ENCODE data around the gene ZSCAN2.
A peak's percentile ranks its signal among the peaks of the same experiment; 100 is the strongest.

ZSCAN2 gene

DNA sequence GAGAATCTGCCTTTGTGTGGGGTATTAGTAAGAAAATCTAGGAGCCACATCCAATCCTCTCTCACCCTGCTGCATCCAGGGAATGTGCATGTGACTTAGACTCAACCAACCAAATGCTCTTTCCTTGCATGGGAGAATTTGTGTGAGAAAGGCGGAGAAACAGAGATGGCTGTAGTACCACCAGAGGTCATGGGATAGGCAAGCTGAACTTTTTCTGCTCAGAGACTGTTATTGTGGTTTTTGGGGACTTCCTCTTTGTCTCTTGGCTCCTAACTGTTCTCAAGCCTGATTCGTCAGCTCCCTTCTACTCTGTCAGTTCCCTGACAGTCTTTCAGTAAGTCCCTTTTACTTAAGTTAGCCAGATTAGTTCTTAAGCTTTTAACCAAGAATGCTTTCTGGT is 2.6 kb upstream of the ZSCAN2 start:
- DNase-seq, result no peak

DNA sequence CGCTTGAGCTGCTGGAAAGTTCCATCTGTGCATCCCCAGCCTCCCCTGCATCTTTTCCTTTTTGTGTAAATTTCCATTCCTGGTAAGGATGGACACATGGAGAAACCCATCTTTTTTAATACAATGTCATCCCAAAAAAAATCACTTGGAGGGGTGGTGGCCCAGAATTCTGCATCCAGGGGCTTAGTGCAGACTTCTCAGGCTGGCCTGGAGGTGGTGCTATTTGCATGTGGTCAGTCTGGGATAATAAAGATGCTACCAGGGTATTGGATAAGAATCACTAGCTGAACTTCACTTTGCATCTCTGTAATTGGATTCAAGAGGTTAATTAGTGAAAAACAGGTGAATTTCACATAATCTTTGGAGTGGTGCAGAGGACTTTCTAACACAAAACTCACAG is 1.8 kb upstream of the ZSCAN2 start:
- no peak for DNase-seq

DNA sequence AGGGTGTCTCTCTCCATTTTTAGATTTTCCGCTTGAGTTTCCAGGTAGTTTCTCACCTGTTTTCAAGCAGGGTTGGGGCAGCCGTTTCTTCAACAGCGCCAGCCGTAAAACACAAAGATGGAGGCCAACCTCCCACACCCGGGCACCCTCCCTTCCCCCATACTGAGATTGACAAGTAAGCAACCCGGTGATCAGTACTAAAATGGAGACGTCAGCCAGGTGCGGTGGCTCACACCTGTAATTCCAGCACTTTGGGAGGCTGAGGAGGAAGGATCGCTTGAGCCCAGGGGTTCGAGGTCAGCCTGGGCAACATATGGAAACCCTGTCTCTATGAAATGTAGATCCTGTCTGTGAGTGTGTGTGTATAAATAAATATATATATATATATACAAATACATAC is 903 bp upstream of the ZSCAN2 start:
- DNase-seq, result no peak

DNA sequence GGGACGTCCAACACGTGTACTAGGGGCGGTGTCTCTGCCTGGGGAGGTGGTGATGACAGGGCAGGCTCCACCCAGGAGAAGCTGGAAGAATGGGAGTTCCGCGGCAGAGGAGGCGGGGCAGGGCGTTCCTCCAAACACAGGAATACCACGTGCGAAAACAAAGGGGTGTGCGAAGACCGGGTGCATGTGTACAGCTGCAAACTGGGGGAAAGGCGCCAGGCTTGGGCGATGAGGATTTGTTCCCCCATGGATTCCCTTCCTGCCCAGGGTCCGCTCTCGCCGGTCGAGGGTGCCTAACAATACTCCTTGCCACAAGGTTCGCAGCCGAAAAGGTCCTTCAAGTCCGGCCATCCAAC is 500 bp upstream of the ZSCAN2 start:
- DNase-seq, result peak; percentile 93

DNA sequence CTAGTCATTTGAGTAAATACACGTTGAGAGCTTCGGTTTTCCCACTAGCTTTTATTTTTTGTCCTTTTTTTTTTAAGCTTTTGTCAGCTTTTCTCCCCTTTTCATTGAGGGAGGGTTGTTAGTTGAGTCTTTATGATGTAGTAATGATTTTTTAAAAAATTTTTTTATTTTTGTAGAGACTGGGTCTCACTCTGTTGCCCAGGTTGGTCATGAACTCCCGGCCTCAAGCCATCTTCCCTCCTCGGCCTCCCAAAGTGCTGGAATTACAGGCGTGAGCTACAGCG is 688 bp downstream of the ZSCAN2 start:
- DNase-seq, result no peak

DNA sequence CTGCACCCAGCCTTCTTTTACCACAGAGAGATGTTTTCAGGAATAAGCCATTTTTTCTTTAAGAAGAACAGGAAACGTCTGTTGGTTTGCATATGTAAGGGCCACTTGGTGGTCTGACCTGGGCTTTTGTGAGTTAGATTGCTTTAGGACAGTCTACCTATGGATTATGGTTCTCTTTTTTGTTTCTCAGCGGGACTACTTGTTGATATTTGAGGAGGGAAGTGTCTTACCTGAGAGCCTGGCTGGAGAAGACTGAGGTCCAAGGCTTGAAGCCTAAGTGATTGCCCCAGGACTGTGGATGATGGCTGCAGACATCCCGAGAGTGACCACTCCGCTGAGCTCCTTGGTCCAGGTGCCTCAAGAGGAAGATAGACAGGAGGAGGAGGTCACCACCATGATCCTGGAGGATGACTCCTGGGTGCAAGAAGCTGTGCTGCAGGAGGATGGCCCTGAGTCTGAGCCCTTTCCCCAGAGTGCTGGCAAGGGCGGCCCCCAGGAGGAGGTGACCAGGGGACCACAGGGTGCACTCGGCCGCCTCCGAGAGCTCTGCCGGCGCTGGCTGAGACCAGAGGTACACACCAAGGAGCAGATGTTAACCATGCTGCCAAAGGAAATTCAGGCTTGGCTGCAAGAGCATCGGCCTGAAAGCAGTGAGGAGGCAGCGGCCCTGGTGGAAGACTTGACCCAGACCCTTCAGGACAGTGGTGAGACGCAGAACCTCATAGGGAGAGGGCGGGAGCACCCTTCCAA is 3.0 kb downstream of the ZSCAN2 start:
- no peak for DNase-seq

DNA sequence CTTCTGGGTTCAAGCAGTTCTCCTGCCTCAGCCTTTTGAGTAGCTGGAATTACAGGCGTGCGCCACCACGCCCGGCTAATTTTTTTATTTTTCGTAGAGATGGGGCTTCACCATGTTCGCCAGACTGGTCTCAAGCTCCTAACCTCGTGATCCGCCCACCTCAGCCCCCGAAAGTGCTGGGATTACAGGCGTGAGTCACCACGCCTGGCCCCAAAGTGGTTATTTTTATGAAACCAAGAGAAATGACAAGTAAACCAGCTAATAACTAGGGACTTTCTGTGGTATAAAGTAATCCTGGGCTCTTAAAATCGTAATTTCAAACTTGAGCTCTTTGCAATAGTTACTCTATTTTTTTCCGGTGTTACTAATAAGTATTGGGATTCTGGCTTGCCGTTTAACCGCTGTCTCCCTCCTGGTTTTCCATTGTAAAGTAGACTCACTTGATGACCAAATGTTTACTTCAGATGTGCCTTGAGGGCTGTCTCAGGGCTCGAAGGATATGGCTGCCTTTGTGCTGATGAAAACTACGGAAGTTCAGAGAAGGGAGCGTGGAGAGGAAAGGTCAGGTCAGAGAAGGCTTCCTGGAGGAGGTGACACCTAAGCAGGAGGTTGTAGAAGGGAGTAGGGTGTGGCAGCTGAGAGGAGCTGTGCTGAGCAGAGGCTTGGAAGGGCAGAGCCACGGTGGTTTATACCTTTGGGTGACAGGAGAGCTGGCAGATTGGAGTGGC is 4.2 kb downstream of the ZSCAN2 start:
- no peak for DNase-seq

DNA sequence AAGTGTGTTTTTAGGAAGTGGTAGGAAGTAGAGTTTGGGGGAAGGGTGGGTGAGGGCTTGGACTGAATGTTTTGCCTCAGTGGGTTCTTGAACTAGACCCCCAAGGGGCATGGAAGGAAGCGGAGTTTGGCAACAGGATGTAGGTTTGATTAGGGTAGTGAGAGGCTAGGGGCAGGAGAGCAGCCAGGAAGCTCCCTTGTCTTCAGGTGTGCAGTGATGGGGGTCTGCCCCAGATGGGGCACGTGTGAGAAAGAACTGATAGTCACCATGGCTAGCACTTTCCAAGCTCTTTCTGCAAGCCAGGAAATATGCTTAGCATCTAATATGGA is 4.7 kb downstream of the ZSCAN2 start:
- no peak for DNase-seq

DNA sequence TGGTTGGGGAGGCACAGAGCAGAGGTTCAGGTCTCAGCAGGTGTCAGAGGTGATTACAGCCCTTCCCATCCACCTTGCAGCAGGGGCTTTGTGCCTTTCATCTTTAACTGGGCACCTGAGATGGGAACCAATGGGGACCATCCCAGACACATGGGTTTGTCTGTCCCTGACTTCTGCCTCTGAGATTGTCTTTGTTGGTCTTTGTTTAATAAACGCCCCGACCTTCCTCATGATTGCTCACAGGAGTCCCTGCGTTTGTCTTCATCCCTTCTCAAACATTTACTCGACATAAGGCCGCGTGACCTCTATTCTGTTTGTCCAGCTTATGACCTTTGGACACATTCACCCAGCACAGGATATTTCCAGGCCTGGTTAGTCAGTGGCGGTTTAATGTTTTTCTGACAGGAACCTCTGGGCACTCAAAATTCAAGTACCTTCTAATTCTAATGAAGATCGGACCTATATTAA is 5.9 kb downstream of the ZSCAN2 start:
- DNase-seq, result no peak

DNA sequence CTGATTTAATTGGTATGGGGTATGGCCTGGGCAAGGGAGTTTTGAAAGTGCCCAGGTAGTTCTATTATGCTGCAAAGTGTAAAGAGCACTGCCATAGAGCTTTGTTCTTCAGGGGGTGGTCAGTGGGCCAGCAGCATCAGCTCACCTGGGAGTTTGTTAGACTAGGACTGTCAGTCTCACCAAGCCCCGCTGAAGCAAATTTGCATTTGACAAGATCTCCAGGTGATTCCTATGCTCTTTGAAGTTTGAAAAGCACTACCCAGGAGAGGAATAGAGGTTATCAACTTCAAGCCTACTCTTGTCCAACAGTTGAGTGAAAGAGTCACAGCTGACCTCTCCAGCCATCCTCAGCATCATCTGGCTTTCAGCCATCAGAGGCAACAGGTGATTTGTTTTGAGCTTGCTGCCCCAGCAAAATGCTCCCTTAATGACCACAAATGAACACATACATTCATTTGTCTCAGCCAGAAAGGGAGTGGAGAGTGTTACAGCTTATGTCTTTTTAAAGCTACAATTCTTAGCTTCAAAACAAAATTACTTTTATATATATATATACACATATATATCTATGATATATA is 8.0 kb downstream of the ZSCAN2 start:
- no peak for DNase-seq

DNA sequence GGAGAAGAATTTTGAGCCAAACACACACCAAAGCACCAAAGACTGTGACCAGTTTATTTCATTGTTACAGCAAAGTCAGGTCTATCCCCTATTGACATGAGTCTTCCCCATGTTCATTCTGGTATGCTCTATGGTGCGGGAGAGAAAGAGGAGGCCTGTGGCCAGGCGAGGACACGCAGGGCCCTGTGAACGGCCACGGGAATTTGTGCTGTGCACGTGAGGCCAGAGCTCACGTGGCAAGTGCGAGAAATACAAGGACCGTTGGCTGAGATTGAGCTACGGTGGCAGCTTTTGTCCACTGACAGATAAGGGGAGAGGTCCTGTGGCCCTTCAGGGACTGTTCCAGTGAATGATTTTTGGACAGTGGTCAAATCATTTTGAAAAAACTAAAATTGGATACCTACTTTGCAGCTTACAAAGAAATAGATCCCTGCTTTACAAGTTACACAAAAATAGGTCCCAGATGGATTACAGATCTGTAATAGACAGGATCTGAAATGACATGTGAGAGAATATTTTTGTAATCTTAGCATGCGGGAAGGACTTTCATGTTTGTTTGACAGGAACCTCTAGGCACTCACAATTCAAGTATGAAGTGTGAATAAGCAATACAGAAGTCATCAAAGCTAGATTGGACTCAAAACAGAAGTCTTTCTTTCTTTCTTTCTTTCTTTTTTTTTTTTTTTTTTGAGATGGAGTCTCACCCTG is 9.2 kb downstream of the ZSCAN2 start:
- no peak for DNase-seq

DNA sequence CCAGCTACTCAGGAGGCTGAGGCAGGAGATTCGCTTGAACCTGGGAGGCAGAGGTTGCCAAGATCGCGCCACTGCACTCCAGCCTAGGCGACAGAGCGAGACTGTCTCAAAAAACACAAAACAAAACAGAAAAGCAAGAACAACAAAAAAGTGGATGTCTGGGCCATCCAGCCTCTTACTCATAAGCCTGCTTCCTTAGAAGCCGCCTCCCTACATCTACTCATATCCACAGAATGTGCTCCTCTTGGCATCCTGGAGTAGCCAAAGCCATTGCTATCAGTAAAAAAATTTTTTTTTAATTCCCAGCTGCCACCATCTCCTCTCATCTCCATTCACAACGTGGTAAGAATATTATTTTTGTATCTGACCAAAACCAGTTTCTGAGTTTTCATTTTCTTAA is 10.8 kb downstream of the ZSCAN2 start:
- DNase-seq, result no peak

DNA sequence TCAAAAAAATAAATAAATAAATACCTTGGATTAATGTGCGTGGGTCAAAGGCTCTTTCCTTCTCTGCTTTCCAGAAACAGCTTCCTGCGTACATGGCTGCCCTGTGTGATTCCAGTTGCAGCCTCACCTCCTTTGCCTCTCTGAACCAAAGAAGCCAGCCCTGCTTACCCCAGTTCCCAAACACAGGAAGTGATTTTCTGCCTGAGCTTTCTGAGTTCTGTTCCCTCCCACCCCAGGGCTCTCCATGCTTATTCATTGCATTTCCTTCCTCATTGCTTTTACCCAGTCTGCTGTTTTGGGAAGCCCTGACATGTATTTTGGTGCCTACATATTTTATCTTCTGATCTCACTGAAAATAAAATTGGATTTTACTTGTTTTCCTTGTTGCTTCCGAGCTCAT is 15.4 kb downstream of the ZSCAN2 start:
- no peak for DNase-seq

DNA sequence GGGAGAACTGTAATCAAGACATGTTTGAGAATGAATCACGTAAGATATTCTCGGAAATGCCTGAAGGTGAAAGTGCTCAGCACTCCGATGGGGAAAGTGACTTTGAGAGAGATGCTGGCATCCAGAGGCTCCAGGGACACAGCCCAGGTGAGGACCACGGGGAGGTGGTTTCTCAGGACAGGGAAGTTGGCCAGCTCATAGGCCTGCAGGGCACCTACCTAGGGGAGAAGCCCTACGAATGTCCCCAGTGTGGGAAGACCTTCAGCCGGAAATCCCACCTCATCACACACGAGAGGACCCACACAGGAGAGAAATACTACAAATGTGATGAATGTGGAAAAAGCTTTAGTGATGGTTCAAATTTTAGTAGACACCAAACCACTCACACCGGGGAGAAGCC is 19.8 kb downstream of the ZSCAN2 start:
- DNase-seq, result no peak

DNA sequence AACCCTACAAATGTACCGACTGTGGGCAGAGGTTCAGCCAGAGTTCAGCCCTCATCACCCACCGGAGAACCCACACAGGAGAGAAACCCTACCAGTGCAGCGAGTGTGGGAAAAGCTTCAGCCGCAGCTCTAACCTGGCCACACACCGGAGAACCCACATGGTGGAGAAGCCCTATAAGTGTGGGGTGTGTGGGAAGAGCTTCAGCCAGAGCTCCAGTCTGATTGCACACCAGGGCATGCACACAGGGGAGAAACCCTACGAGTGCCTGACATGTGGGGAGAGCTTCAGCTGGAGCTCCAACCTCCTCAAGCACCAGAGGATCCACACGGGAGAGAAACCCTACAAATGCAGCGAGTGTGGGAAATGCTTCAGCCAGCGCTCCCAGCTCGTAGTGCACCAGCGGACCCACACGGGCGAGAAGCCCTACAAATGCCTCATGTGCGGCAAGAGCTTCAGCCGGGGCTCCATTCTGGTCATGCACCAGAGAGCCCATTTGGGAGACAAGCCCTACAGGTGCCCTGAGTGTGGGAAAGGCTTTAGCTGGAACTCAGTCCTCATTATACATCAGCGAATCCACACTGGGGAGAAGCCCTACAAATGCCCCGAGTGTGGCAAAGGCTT is 20.7 kb downstream of the ZSCAN2 start:
- no peak for DNase-seq

DNA sequence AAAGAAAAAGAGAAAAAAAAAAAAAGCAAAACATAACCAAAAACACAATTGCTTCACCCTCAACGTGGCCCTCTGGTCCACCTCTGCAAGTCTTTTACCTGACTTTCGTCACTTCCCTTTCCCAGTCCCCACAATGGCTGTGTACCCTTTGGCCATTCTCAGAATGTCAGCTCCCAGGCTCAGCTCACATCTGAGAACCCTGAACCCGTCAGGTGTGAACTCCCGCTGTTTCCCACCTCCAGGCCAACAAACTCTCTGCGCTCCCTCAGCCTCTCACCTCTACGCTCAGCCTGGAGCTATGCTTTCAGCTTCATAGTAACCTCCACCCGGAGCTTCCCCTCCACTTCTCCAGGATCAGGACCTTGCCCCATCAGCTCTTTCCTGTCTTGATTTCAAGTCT is 23.6 kb downstream of the ZSCAN2 start:
- no peak for DNase-seq

DNA sequence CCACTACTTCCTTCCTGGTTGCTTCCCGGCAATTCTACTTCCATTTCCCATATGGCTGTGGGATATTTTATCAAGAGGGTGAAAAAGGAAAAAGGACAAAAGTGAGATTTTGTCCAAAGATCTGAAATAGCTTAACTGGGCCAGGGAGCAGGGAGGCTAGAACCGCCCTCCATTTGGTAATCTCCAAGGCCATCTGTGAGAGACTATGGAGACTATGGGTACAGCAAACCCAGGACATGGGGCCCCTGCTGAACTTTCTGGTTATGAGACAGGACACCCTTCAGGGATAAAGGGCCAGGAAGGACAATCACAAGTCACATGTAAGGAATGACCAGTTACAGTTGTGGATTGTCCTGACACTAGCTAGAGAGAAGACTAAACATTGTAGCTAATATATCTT is 24.3 kb downstream of the ZSCAN2 start:
- DNase-seq, result no peak

DNA sequence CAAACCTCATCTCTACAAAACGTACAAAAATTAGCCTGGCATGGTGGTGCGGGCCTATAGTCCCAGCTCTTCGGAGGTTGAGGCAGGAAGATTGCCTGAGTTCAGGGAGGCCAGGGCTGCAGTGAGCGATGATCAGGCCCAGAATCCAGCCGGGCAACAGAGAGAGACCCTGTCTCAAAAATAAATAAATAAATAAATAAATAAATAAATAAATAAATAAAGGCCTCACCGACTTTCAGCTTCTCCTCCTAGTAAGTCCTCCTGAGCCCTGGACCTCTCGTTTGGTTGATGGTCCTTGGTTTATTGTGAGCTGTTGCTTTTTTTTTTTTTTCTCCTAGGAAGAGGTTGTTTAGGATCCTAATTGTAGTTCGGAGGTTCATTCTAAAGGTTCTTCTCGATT is 28.2 kb downstream of the ZSCAN2 start:
- no peak for DNase-seq

DNA sequence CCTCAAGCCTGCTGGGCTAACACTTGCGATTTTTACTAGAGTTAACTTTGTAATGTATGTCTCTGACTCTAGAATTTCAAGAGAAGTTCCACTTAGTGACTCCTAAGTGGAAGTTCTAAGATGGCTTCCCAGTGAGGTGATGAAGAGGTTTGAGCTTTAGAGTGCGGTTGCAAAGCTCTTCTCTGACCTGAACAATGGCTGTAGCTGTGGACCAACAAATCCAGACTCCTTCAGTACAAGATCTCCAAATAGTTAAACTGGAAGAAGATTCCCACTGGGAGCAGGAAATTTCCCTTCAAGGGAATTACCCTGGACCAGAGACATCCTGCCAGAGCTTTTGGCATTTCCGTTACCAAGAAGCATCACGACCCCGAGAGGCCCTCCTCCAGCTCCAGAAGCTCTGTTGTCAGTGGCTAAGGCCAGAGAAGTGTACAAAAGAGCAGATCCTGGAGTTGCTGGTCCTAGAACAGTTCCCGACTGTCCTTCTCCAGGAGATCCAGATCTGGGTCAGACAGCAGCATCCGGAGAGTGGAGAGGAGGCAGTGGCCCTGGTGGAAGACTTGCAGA is 31.0 kb downstream of the ZSCAN2 start:
- DNase-seq, result no peak

DNA sequence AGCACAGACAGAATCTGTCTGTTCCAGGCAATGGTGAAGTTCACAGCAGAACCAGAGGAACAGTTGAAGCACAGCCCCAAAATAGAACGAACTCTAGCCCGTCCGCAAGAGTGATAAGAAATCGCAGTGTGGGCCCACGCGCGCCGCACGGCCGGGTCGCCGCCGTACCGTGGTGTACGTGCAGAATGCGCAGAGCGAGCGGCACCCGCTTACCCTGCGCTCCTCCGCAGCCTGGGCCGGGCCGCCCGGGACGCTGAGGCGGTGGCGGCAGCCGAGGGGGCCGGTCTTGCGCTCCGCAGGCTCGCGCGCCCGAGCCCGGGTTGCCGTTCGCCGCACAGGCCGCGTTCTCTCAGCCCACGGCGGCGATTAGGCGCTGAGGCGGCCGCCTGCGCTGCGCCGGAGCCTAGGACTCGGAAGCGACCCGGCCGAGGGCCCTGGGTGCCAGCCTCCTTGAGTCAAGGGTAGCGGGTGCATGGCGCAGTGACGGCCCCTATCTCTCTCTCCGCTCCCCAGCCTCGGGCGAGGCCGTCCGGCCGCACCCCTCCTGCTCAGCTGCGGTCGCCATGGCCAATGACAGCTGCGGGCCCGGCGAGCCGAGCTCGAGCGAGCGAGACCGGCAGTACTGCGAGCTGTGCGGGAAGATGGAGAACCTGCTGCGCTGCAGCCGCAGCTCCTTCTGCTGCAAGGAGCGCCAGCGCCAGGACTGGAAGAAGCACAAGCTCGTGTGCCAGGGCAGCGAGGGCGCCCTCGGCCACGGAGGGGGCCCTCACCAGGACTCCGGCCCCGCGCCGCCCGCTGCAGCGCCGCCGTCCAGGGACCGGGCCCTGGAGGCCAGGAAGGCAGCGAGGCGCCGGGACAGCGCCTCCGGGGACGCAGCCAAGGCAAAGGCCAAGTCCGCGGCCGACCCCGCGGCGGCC is 32.8 kb downstream of the ZSCAN2 start:
- DNase-seq, result peak; percentile 98

DNA sequence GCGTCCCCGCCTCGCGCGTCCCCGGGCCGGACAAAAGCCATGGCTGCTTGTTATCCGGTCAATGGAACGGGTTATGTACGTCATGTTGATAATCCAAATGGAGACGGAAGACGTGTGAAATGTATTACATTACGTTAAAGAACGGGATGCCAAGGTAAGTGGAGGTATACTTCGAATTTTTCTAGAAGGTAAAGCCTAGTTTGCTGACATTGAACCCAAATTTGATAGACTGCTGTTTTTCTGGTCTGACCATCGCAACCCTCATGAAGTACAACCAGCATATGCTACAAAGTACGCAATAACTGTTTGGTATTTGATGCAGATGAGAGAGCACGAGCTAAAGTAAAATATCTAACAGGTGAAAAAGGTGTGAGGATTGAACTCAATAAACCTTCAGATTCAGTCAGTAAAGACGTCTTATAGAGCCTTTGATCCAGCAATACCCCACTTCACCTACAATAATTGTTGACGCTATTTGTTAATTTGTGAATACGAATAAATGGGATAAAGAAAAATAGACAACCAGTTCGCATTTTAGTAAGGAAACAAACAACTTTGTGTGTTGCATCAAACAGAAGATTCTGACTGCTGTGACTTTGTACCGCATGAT is 33.5 kb downstream of the ZSCAN2 start:
- DNase-seq, result no peak
